ENCODE results near the gene OR2T27.

GRCh38 chr1:248618119-248618518, 37.2 kb downstream of the OR2T27 start:
- TF ChIP-seq POLR2A (conservative IDR thresholded peaks at IDR 0.05) = no peak
- TF ChIP-seq ARNT (IDR thresholded peaks at IDR 0.05) = no peak
- no peak for TF ChIP-seq ZNF224 (CRISPR knock-in tag; IDR thresholded peaks at IDR 0.05)
- no peak for TF ChIP-seq JUN (IDR thresholded peaks at IDR 0.05; ENCODE audit: borderline replicate concordance, low read depth, low read length)
- TF ChIP-seq JUN (CRISPR knock-in tag; IDR thresholded peaks at IDR 0.05; ENCODE audit: borderline replicate concordance) = no peak
- TF ChIP-seq, protein P1, sequence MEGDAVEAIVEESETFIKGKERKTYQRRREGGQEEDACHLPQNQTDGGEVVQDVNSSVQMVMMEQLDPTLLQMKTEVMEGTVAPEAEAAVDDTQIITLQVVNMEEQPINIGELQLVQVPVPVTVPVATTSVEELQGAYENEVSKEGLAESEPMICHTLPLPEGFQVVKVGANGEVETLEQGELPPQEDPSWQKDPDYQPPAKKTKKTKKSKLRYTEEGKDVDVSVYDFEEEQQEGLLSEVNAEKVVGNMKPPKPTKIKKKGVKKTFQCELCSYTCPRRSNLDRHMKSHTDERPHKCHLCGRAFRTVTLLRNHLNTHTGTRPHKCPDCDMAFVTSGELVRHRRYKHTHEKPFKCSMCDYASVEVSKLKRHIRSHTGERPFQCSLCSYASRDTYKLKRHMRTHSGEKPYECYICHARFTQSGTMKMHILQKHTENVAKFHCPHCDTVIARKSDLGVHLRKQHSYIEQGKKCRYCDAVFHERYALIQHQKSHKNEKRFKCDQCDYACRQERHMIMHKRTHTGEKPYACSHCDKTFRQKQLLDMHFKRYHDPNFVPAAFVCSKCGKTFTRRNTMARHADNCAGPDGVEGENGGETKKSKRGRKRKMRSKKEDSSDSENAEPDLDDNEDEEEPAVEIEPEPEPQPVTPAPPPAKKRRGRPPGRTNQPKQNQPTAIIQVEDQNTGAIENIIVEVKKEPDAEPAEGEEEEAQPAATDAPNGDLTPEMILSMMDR (IDR thresholded peaks at IDR 0.05 in 2 of 3, conservative IDR thresholded peaks at IDR 0.05 in 1 of 3; ENCODE audit: insufficient read depth in 2 of 3, low read depth in 1 of 3, low read length in 3 of 3) = no peak
- TF ChIP-seq MYC (IDR thresholded peaks at IDR 0.05; ENCODE audit: low read depth, low read length) = no peak
- no peak for TF ChIP-seq MYC (CRISPR knock-in tag; IDR thresholded peaks at IDR 0.05; ENCODE audit: borderline replicate concordance, low read depth)
